ENCODE data around the gene EBF3.

DNA sequence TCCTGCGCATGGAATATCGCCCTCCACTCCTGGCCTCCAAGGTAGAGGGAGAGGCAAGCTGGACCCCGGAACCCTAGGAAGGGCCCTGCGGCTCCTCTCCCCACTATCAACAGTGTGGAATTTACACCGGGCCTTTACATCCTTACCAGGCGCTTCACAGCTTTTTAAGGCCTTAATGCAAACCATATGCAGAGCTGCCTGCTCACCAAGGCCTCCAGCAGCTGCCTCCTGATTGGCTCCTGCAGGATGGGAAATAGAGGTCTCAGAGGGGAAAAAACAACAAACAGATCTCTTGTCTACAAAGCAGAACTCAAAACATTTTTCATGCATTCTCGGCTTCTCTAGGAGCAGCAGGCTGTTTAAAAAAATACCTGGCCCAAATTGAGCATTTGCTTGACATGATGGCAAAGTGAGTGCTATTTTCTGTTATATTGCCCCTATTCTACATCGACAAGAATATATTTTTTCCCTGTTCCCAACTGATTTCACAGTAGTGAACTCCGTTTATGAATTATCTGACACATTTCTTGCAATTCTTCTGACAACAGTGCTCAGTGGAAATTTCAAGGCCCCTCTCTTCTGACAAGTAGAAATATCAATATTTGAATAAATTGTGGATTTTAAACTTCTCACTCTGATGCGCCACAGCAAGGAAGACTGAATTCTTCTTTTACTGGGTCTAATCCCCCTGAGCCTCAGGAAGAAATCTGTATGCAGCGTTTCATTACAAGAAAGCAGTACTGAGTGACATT is 51.7 kb downstream of the EBF3 start:
- TF ChIP-seq, protein P1, sequence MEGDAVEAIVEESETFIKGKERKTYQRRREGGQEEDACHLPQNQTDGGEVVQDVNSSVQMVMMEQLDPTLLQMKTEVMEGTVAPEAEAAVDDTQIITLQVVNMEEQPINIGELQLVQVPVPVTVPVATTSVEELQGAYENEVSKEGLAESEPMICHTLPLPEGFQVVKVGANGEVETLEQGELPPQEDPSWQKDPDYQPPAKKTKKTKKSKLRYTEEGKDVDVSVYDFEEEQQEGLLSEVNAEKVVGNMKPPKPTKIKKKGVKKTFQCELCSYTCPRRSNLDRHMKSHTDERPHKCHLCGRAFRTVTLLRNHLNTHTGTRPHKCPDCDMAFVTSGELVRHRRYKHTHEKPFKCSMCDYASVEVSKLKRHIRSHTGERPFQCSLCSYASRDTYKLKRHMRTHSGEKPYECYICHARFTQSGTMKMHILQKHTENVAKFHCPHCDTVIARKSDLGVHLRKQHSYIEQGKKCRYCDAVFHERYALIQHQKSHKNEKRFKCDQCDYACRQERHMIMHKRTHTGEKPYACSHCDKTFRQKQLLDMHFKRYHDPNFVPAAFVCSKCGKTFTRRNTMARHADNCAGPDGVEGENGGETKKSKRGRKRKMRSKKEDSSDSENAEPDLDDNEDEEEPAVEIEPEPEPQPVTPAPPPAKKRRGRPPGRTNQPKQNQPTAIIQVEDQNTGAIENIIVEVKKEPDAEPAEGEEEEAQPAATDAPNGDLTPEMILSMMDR (conservative IDR thresholded peaks at IDR 0.05 in 1 of 2, IDR thresholded peaks at IDR 0.05 in 1 of 2; ENCODE audit: extremely low read depth in 1 of 2, insufficient read depth in 1 of 2, low read depth in 1 of 2, low read length in 2 of 2), result no peak
- TF ChIP-seq EZH2 (IDR thresholded peaks at IDR 0.05; ENCODE audit: borderline replicate concordance, low read length), result no peak

Measured in mammary epithelial cell (primary cell).